Neural progenitor cell (in vitro differentiated cells): ENCODE data around the gene GDPGP1. TPM values are rescaled to one million over a fixed set of nuclear protein-coding genes. Genes with fewer than 3 reads are reported as not detected.

ENCODE experiments used
- DNase-seq: peaks from one replicate; pipeline ENCODE4 v3.0.0-alpha.2; 2016; ENCODE audit warnings: low spot score
- H2AFZ ChIP-seq: fragments of 200-600 bp; sonication (generic); replicated peaks from 2 replicates; pipeline ENCODE4 v1.6.1; 2016; ENCODE audit warnings: antibody characterized with exemption
- H3F3A ChIP-seq: fragments of 200-600 bp; sonication (generic); 2 replicates; pipeline ENCODE4 v1.6.1; 2016; ENCODE audit warnings: antibody characterized with exemption, low read depth
- H3K27ac ChIP-seq: fragments of 200-600 bp; sonication (generic); 2 replicates; pipeline ENCODE4 v1.5.1; 2016; ENCODE audit warnings: mild to moderate bottlenecking
- H3K27me3 ChIP-seq: fragments of 200-600 bp; sonication (generic); 2 replicates; pipeline ENCODE4 v1.6.1; 2016; ENCODE audit warnings: mild to moderate bottlenecking, moderate library complexity
- H3K36me3 ChIP-seq: fragments of 200-600 bp; sonication (generic); 2 replicates; pipeline ENCODE4 v1.5.1; 2016
- H3K4me1 ChIP-seq: fragments of 200-600 bp; sonication (generic); 2 replicates; pipeline ENCODE4 v1.6.1; 2016; ENCODE audit warnings: mixed run types
- H3K4me2 ChIP-seq: fragments of 200-600 bp; sonication (generic); 2 replicates; pipeline ENCODE4 v1.6.1; 2016
- H3K4me3 ChIP-seq: fragments of 200-600 bp; sonication (generic); 2 replicates; pipeline ENCODE4 v1.5.1; 2016
- H3K79me2 ChIP-seq: fragments of 200-600 bp; sonication (generic); 2 replicates; pipeline ENCODE4 v1.6.1; 2016; ENCODE audit warnings: low read depth
- H3K9ac ChIP-seq: fragments of 200-600 bp; sonication (generic); 2 replicates; pipeline ENCODE4 v1.6.1; 2016
- H3K9me3 ChIP-seq: fragments of 200-600 bp; sonication (generic); 2 replicates; pipeline ENCODE4 v1.5.1; 2016; ENCODE audit warnings: low read depth
- H4K20me1 ChIP-seq: fragments of 200-600 bp; sonication (generic); 2 replicates; pipeline ENCODE4 v1.6.1; 2016; ENCODE audit warnings: low read depth
- H3K27ac Mint-ChIP-seq: 3 replicates; pipeline ENCODE4 v1.8.0; 2021; ENCODE audit warnings: mixed read lengths
- H3K27me3 Mint-ChIP-seq: 2 replicates; pipeline ENCODE4 v1.8.0; 2022; ENCODE audit warnings: low read depth, mild to moderate bottlenecking, inconsistent platforms, moderate library complexity, mixed read lengths; ENCODE audit not compliant: insufficient read depth
- H3K36me3 Mint-ChIP-seq: 3 replicates; pipeline ENCODE4 v1.8.0; 2021; ENCODE audit warnings: mixed read lengths
- H3K4me1 Mint-ChIP-seq: 3 replicates; pipeline ENCODE4 v1.8.0; 2021; ENCODE audit warnings: mixed read lengths
- H3K4me3 Mint-ChIP-seq: 3 replicates; pipeline ENCODE4 v1.8.0; 2021; ENCODE audit warnings: mild to moderate bottlenecking, moderate library complexity, mixed read lengths
- H3K9me3 Mint-ChIP-seq: 3 replicates; pipeline ENCODE4 v1.8.0; 2020; ENCODE audit warnings: mixed read lengths
- EZH2 ChIP-seq: fragments of 200-600 bp; sonication (generic); IDR thresholded peaks from 2 replicates; pipeline ENCODE4 v1.6.1; 2017; ENCODE audit warnings: antibody characterized with exemption, mild to moderate bottlenecking, moderate library complexity
- EZH2phosphoT487 ChIP-seq: fragments of 200-600 bp; sonication (generic); IDR thresholded peaks from 2 replicates; pipeline ENCODE4 v1.6.1; 2017; ENCODE audit warnings: antibody characterized with exemption
- total RNA-seq: library from RNA; depleted of rRNA; stranded (reverse); fragments of >200 nt; gene quantifications from 2 replicates; pipeline ENCODE4 v1.2.3, GENCODE V29; 2015; ENCODE audit warnings: low replicate concordance
- TF ChIP-seq, protein P1 (sequence below): fragments of 200-600 bp; sonication (generic); IDR thresholded peaks from 2 replicates; pipeline ENCODE4 v1.5.1; 2017; ENCODE audit warnings: antibody characterized with exemption, mild to moderate bottlenecking

Gene GDPGP1
- total RNA-seq, 1 donor from 2014 or later: 0.67 TPM

GRCh38 chr15:90265271-90266060 lies 31.5 kb downstream of the GDPGP1 start, which contains the start of gene NGRN:
TSS of gene NGRN (plus strand) at chr15:90265672. CDS start at chr15:90265713, 41 bp downstream.
- H2AFZ ChIP-seq: peak within 1 kb of the TSS; percentile 93
- Mint-ChIP-seq H3K27ac (peak within 1 kb of the TSS; percentile 98), H3K4me1 (peaks cover 27% of the 10 kb centered on the region), H3K9me3 (no peaks in the 10 kb centered on the region), H3K27me3 (peaks cover 7% of the 10 kb centered on the region), H3K36me3 (peaks cover 14% of the 10 kb centered on the region), H3K4me3 (peak within 1 kb of the TSS; percentile 98)
- H3K79me2 ChIP-seq: peaks cover 49% of the 10 kb centered on the region
- peaks cover 29% of the 10 kb centered on the region for H4K20me1 ChIP-seq
- peaks cover 24% of the 10 kb centered on the region for H3K4me1 ChIP-seq
- H3K4me3 ChIP-seq: peak within 1 kb of the TSS; percentile 58
- H3K9ac ChIP-seq: peak within 1 kb of the TSS; percentile 54
- no peak for TF ChIP-seq EZH2
- TF ChIP-seq, protein P1, sequence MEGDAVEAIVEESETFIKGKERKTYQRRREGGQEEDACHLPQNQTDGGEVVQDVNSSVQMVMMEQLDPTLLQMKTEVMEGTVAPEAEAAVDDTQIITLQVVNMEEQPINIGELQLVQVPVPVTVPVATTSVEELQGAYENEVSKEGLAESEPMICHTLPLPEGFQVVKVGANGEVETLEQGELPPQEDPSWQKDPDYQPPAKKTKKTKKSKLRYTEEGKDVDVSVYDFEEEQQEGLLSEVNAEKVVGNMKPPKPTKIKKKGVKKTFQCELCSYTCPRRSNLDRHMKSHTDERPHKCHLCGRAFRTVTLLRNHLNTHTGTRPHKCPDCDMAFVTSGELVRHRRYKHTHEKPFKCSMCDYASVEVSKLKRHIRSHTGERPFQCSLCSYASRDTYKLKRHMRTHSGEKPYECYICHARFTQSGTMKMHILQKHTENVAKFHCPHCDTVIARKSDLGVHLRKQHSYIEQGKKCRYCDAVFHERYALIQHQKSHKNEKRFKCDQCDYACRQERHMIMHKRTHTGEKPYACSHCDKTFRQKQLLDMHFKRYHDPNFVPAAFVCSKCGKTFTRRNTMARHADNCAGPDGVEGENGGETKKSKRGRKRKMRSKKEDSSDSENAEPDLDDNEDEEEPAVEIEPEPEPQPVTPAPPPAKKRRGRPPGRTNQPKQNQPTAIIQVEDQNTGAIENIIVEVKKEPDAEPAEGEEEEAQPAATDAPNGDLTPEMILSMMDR: no peak
- no peak for TF ChIP-seq EZH2phosphoT487
- H3K9me3 ChIP-seq: no peaks in the 10 kb centered on the region
- H3K27me3 ChIP-seq: no peaks in the 10 kb centered on the region
- H3K36me3 ChIP-seq: peaks cover 3% of the 10 kb centered on the region
- peak within 1 kb of the TSS; percentile 87 for H3K27ac ChIP-seq
- peak; percentile 82 for DNase-seq
- peaks cover 17% of the 10 kb centered on the region for H3F3A ChIP-seq
- H3K4me2 ChIP-seq: peak within 1 kb of the TSS; percentile 86

GRCh38 chr15:90266061-90266431 lies 32.0 kb downstream of the GDPGP1 start:
- TF ChIP-seq, protein P1: no peak
- peaks cover 27% of the 10 kb centered on the region for H3K4me1 Mint-ChIP-seq
- peaks cover 51% of the 10 kb centered on the region for H3K79me2 ChIP-seq

GRCh38 chr15:90266485-90266884 lies 32.5 kb downstream of the GDPGP1 start:
- H3K9ac ChIP-seq: peak overlapping the region; percentile 54
- Mint-ChIP-seq H3K36me3 (peaks cover 19% of the 10 kb centered on the region), H3K27ac (no peak overlapping the region), H3K9me3 (no peaks in the 10 kb centered on the region), H3K27me3 (peaks cover 5% of the 10 kb centered on the region), H3K4me1 (peaks cover 27% of the 10 kb centered on the region), H3K4me3 (peak overlapping the region; percentile 98)
- peaks cover 3% of the 10 kb centered on the region for H3K36me3 ChIP-seq
- H3K27ac ChIP-seq: no peak overlapping the region
- H3K4me2 ChIP-seq: peak overlapping the region; percentile 86
- H2AFZ ChIP-seq: no peak overlapping the region
- peaks cover 53% of the 10 kb centered on the region for H3K79me2 ChIP-seq
- no peak for TF ChIP-seq EZH2
- no peak for TF ChIP-seq EZH2phosphoT487
- TF ChIP-seq, protein P1: no peak
- peak overlapping the region; percentile 58 for H3K4me3 ChIP-seq
- peaks cover 17% of the 10 kb centered on the region for H3F3A ChIP-seq
- H3K4me1 ChIP-seq: peaks cover 24% of the 10 kb centered on the region
- peaks cover 34% of the 10 kb centered on the region for H4K20me1 ChIP-seq
- no peaks in the 10 kb centered on the region for H3K9me3 ChIP-seq
- no peak for DNase-seq
- no peaks in the 10 kb centered on the region for H3K27me3 ChIP-seq

More at GRCh38 chr15:90266061-90266431, 32.0 kb downstream of the GDPGP1 start:
- Histone ChIP-seq H3K4me2 (peak overlapping the region; percentile 86), H3K27ac (peak overlapping the region; percentile 87), H3K27me3 (no peaks in the 10 kb centered on the region), H4K20me1 (peaks cover 34% of the 10 kb centered on the region), H3F3A (peaks cover 17% of the 10 kb centered on the region), H3K9me3 (no peaks in the 10 kb centered on the region), H2AFZ (peak overlapping the region; percentile 93), H3K9ac (peak overlapping the region; percentile 54), H3K4me1 (peaks cover 24% of the 10 kb centered on the region), H3K36me3 (peaks cover 3% of the 10 kb centered on the region), H3K4me3 (peak overlapping the region; percentile 58)
- no peaks in the 10 kb centered on the region for H3K9me3 Mint-ChIP-seq
- peak overlapping the region; percentile 98 for H3K27ac Mint-ChIP-seq
- H3K36me3 Mint-ChIP-seq: peaks cover 16% of the 10 kb centered on the region
- DNase-seq: no peak
- peak overlapping the region; percentile 98 for H3K4me3 Mint-ChIP-seq
- peaks cover 7% of the 10 kb centered on the region for H3K27me3 Mint-ChIP-seq
